Panc1 (cell line): Measurements from ENCODE around the gene LHFPL4. TPM values are rescaled to one million over a fixed set of nuclear protein-coding genes. Genes with fewer than 3 reads are reported as not detected.

ENCODE experiments used
- ATAC-seq: fragments of 200-7000 bp; cut with Tn5 transposase; 2 replicates; pipeline ENCODE4 v1.9.1; 2020; ENCODE audit warnings: mild to moderate bottlenecking, moderate library complexity
- BruUV-seq: library from RNA; stranded (reverse); fragments of 400-500 nt; replicated peaks from 2 replicates; lab custom pipeline; 2021; lab: Mats Ljungman, UMichigan
- CTCF ChIA-PET: fragments of 300-600 bp; sonication (Branson Sonifier 250); formaldehyde crosslinking; loops from one replicate; lab custom pipeline; 2022; ENCODE audit warnings: antibody characterized with exemption; lab: Charles Lee
- POLR2A ChIA-PET: fragments of 300-600 bp; sonication (Branson Sonifier 250); formaldehyde crosslinking; loops from one replicate; lab custom pipeline; 2022; ENCODE audit warnings: antibody characterized with exemption; lab: Charles Lee
- DNase-seq: peaks from one replicate; pipeline ENCODE4 v3.0.0-alpha.2; 2010; ENCODE audit warnings: low read depth, low spot score
- H3K27ac ChIP-seq: 2 replicates; pipeline ENCODE4 v1.5.1; 2011; ENCODE audit warnings: mild to moderate bottlenecking, low read length, inconsistent platforms
- H3K27me3 ChIP-seq: fragments of 200-500 bp; sonication (Bioruptor generic); 2 replicates; pipeline ENCODE4 v1.6.0; 2014; ENCODE audit warnings: low read length, inconsistent platforms; ENCODE audit not compliant: control insufficient read depth, insufficient read depth
- H3K36me3 ChIP-seq: fragments of 200-500 bp; sonication (Bioruptor generic); 2 replicates; pipeline ENCODE4 v1.5.1; 2014; ENCODE audit warnings: inconsistent platforms, mild to moderate bottlenecking, low read length, moderate library complexity; ENCODE audit not compliant: control insufficient read depth, insufficient read depth
- H3K4me1 ChIP-seq: 2 replicates; pipeline ENCODE4 v1.5.1; 2011; ENCODE audit warnings: inconsistent platforms, mild to moderate bottlenecking, low read length, moderate library complexity; ENCODE audit not compliant: control insufficient read depth, insufficient read depth
- H3K4me3 ChIP-seq, 2 experiments: 2 replicates each; pipeline ENCODE4 v1.5.1; 2011 to 2012; ENCODE audit warnings: low read depth in 2 of 2, low read length in 2 of 2, mild to moderate bottlenecking in 2 of 2, inconsistent platforms in 1 of 2, moderate library complexity in 1 of 2
- H3K9me3 ChIP-seq: fragments of 200-500 bp; sonication (Bioruptor generic); 2 replicates; pipeline ENCODE4 v1.5.1; 2014; ENCODE audit warnings: low read depth, mild to moderate bottlenecking, inconsistent platforms, low read length, moderate library complexity; ENCODE audit not compliant: control insufficient read depth, insufficient read depth
- POLR2AphosphoS5 ChIP-seq: IDR thresholded peaks from 2 replicates; pipeline ENCODE4 v1.6.1; 2012; ENCODE audit warnings: mild to moderate bottlenecking, low read depth, low read length, moderate library complexity
- SIN3A ChIP-seq: IDR thresholded peaks from 2 replicates; pipeline ENCODE4 v1.6.1; 2012; ENCODE audit warnings: low read depth, mild to moderate bottlenecking, low read length, moderate library complexity, borderline replicate concordance; ENCODE audit not compliant: insufficient read depth
- TCF7L2 ChIP-seq: IDR thresholded peaks from 2 replicates; pipeline ENCODE4 v1.6.1; 2011; ENCODE audit warnings: mild to moderate bottlenecking, low read depth, low read length, inconsistent platforms
- in situ Hi-C: cut with HindIII; loops from 2 replicates; pipeline ENCODE4 v1.10.0; 2016; ENCODE audit warnings: low sequenced_read_pairs, low pct_unique_long_range_greater_than_20kb
- intact Hi-C: fragments of 100-400 bp; cut with micrococcal nuclease; formaldehyde crosslinking; loops from one replicate; pipeline ENCODE4 v1.10.0; 2022; ENCODE audit not compliant: unreplicated experiment
- total RNA-seq: library from RNA; stranded (reverse); gene quantifications from one replicate; pipeline ENCODE4 v1.2.1, GENCODE V29; 2021; ENCODE audit not compliant: unreplicated experiment
- TF ChIP-seq, protein P1 (sequence below), 2 experiments: IDR thresholded peaks; 2 replicates each; pipeline ENCODE4 v1.6.1; 2011 to 2012; ENCODE audit warnings: low read depth in 2 of 2, control low read depth in 1 of 2, low read length in 1 of 2, mild to moderate bottlenecking in 1 of 2, moderate library complexity in 1 of 2; ENCODE audit not compliant: insufficient read depth in 1 of 2
- TF ChIP-seq, protein P2 (sequence below): fragments of 450-650 bp; IDR thresholded peaks from 2 replicates; pipeline ENCODE4 v1.5.1; 2017; ENCODE audit warnings: mild to moderate bottlenecking

LHFPL4 gene
- total RNA-seq, 1 experiment from 2014 or later: not detected

DNA sequence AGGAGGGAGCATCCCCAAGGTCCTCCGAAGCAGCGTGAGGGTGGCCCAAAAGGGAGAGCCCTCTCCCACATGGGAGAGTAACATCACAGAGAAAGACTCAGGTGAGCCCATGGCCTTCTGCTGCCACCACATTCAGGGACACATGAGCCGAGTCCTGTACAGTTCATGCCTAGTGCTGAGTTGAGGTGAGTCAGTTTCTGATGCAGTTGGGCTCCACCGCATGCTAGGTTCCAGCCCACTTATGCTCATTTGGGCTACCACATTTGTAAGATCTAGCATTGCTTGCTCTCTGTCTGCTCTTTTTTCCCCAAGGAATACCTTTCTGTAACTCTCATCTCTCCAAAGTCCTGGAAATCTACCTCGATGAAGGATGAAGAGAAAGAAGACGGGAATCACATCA lies 79.1 kb downstream of the LHFPL4 start:
- POLR2A ChIA-PET: no interaction called here
- CTCF ChIA-PET: no interaction called here
- ATAC-seq (no peak), DNase-seq (no peak)
- no peaks in the 10 kb centered on the region for H3K4me1 ChIP-seq
- H3K27ac ChIP-seq: no peak overlapping the region
- H3K4me3 ChIP-seq: no peak overlapping the region
- TF ChIP-seq SIN3A: no peak
- no peak for TF ChIP-seq POLR2AphosphoS5
- TF ChIP-seq, protein P1, sequence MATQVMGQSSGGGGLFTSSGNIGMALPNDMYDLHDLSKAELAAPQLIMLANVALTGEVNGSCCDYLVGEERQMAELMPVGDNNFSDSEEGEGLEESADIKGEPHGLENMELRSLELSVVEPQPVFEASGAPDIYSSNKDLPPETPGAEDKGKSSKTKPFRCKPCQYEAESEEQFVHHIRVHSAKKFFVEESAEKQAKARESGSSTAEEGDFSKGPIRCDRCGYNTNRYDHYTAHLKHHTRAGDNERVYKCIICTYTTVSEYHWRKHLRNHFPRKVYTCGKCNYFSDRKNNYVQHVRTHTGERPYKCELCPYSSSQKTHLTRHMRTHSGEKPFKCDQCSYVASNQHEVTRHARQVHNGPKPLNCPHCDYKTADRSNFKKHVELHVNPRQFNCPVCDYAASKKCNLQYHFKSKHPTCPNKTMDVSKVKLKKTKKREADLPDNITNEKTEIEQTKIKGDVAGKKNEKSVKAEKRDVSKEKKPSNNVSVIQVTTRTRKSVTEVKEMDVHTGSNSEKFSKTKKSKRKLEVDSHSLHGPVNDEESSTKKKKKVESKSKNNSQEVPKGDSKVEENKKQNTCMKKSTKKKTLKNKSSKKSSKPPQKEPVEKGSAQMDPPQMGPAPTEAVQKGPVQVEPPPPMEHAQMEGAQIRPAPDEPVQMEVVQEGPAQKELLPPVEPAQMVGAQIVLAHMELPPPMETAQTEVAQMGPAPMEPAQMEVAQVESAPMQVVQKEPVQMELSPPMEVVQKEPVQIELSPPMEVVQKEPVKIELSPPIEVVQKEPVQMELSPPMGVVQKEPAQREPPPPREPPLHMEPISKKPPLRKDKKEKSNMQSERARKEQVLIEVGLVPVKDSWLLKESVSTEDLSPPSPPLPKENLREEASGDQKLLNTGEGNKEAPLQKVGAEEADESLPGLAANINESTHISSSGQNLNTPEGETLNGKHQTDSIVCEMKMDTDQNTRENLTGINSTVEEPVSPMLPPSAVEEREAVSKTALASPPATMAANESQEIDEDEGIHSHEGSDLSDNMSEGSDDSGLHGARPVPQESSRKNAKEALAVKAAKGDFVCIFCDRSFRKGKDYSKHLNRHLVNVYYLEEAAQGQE (IDR thresholded peaks at IDR 0.05; ENCODE audit: insufficient read depth in 1 of 2, low read depth in 2 of 2, low read length in 1 of 2): no peak
- TF ChIP-seq TCF7L2: no peak
- TF ChIP-seq, protein P2, sequence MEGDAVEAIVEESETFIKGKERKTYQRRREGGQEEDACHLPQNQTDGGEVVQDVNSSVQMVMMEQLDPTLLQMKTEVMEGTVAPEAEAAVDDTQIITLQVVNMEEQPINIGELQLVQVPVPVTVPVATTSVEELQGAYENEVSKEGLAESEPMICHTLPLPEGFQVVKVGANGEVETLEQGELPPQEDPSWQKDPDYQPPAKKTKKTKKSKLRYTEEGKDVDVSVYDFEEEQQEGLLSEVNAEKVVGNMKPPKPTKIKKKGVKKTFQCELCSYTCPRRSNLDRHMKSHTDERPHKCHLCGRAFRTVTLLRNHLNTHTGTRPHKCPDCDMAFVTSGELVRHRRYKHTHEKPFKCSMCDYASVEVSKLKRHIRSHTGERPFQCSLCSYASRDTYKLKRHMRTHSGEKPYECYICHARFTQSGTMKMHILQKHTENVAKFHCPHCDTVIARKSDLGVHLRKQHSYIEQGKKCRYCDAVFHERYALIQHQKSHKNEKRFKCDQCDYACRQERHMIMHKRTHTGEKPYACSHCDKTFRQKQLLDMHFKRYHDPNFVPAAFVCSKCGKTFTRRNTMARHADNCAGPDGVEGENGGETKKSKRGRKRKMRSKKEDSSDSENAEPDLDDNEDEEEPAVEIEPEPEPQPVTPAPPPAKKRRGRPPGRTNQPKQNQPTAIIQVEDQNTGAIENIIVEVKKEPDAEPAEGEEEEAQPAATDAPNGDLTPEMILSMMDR: no peak
- in situ Hi-C loops: no loop called here
- H3K9me3 ChIP-seq: no peaks in the 10 kb centered on the region
- no peaks in the 10 kb centered on the region for H3K27me3 ChIP-seq
- BruUV-seq: no TSS peak
- H3K36me3 ChIP-seq: peaks cover 57% of the 10 kb centered on the region
- intact Hi-C loops: no loop called here

DNA sequence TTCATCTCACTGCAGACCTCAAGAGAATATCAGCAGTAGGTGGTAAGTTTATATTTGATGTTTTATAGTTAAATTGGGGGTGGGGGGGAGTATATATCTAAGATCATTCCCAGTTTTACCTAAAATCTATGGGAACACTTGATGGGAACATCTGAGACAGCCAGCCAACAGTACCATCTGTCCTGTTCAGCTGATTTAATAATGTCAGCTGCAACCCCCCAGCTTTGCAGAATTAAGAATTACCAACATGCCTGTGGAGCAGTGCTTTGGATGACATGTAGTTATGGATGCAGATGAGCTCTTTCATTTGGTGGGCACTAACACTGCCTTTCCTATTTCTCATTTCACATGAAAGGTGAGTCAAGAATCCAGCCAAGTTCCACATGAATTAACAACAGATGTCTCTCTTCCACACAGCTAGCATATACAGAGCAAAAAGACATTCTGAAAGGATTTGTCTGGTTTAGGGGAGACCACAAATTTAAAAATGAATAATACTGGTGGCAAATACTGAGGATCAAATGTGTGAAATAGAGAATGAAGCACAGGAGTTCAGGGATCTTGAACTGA lies 80.0 kb downstream of the LHFPL4 start:
- intact Hi-C loops: no loop called here
- DNase-seq: no peak
- no peak overlapping the region for H3K4me3 ChIP-seq
- H3K9me3 ChIP-seq: no peaks in the 10 kb centered on the region
- H3K4me1 ChIP-seq: no peaks in the 10 kb centered on the region
- BruUV-seq: no TSS peak
- POLR2A ChIA-PET: interaction anchor here (0.7 kb wide), 1 partner anchor 108 kb away, joined by 3 read pairs; no protein-coding TSS in a partner anchor
- TF ChIP-seq, protein P2: no peak
- TF ChIP-seq, protein P1 (IDR thresholded peaks at IDR 0.05; ENCODE audit: insufficient read depth in 1 of 2, low read depth in 2 of 2, low read length in 1 of 2): no peak
- TF ChIP-seq POLR2AphosphoS5 (no peak), SIN3A (no peak), TCF7L2 (no peak)
- peaks cover 54% of the 10 kb centered on the region for H3K36me3 ChIP-seq
- no peak for ATAC-seq
- CTCF ChIA-PET: no interaction called here
- no peak overlapping the region for H3K27ac ChIP-seq
- H3K27me3 ChIP-seq: no peaks in the 10 kb centered on the region
- in situ Hi-C loops: no loop called here
